HepG2 (cell line): Measurements from ENCODE around the gene MCF2L. TPM values are rescaled to one million over a fixed set of nuclear protein-coding genes. Genes with fewer than 3 reads are reported as not detected.

Experiments used
- CREBL2 ChIP-seq: sonication (generic); formaldehyde crosslinking; IDR thresholded peaks from 2 replicates; pipeline ENCODE4 v1.8.1; 2023; ENCODE audit warnings: missing genetic modification reagents, mild to moderate bottlenecking, borderline replicate concordance
- IKZF1 ChIP-seq: fragments of 450-650 bp; IDR thresholded peaks from 2 replicates; pipeline ENCODE4 v1.7.1; 2016
- JDP2 ChIP-seq: sonication (generic); formaldehyde crosslinking; IDR thresholded peaks from 2 replicates; pipeline ENCODE4 v1.8.1; 2022; ENCODE audit warnings: missing genetic modification reagents, borderline replicate concordance
- KDM1A ChIP-seq: IDR thresholded peaks from 2 replicates; pipeline ENCODE4 v1.6.1; 2016; ENCODE audit warnings: missing compliant biosample characterization
- KDM5B ChIP-seq: sonication (generic); formaldehyde crosslinking; IDR thresholded peaks from 2 replicates; pipeline ENCODE4 v1.4.0; 2020; ENCODE audit warnings: missing genetic modification reagents, mild to moderate bottlenecking, borderline replicate concordance
- KLF6 ChIP-seq: IDR thresholded peaks from 2 replicates; pipeline ENCODE4 v1.8.0; 2016; ENCODE audit warnings: missing biosample characterization, missing genetic modification reagents
- MNT ChIP-seq: fragments of 450-650 bp; IDR thresholded peaks from 2 replicates; pipeline ENCODE4 v1.6.1; 2016
- MXI1 ChIP-seq: IDR thresholded peaks from 3 replicates; pipeline ENCODE4 v1.6.1; 2012; ENCODE audit warnings: low read depth, low read length, inconsistent platforms, borderline replicate concordance
- NCOR1 ChIP-seq: fragments of 200-600 bp; sonication (generic); IDR thresholded peaks from 2 replicates; pipeline ENCODE4 v1.7.0; 2017; ENCODE audit warnings: antibody characterized with exemption, low read length, borderline replicate concordance
- NKX3-1 ChIP-seq: sonication (generic); formaldehyde crosslinking; IDR thresholded peaks from 2 replicates; pipeline ENCODE4 v1.5.0; 2020; ENCODE audit warnings: missing genetic modification reagents
- NR3C1 ChIP-seq: sonication (generic); formaldehyde crosslinking; IDR thresholded peaks from 2 replicates; pipeline ENCODE4 v1.4.0; 2020; ENCODE audit warnings: missing genetic modification reagents
- RARA ChIP-seq: IDR thresholded peaks from 2 replicates; pipeline ENCODE4 v1.6.1; 2016; ENCODE audit warnings: missing genetic modification reagents, missing compliant biosample characterization
- RBM39 ChIP-seq: fragments of 200-400 bp; formaldehyde crosslinking; IDR thresholded peaks from one replicate; pipeline ENCODE4 v1.6.1; 2018; ENCODE audit warnings: antibody characterized with exemption, mild to moderate bottlenecking, low read depth, low read length; ENCODE audit not compliant: poor library complexity, severe bottlenecking
- SAP130 ChIP-seq: IDR thresholded peaks from 2 replicates; pipeline ENCODE4 v1.6.1; 2016; ENCODE audit warnings: low read depth
- TARDBP ChIP-seq: sonication (generic); formaldehyde crosslinking; IDR thresholded peaks from 2 replicates; pipeline ENCODE4 v1.8.0; 2022; ENCODE audit warnings: mild to moderate bottlenecking, missing genetic modification reagents
- YY1 ChIP-seq: IDR thresholded peaks from 2 replicates; pipeline ENCODE4 v1.6.1; 2011; ENCODE audit warnings: low read length, low read depth, moderate library complexity, mild to moderate bottlenecking; ENCODE audit not compliant: insufficient read depth, insufficient replicate concordance
- ZBTB21 ChIP-seq: sonication (generic); formaldehyde crosslinking; IDR thresholded peaks from 2 replicates; pipeline ENCODE4 v1.4.0; 2020; ENCODE audit warnings: missing genetic modification reagents
- ZBTB26 ChIP-seq: IDR thresholded peaks from 2 replicates; pipeline ENCODE4 v1.6.1; 2016; ENCODE audit warnings: missing compliant biosample characterization, missing genetic modification reagents, borderline replicate concordance
- ZBTB3 ChIP-seq: sonication (generic); formaldehyde crosslinking; IDR thresholded peaks from 2 replicates; pipeline ENCODE4 v1.4.0; 2020; ENCODE audit warnings: low read depth, mild to moderate bottlenecking, moderate library complexity, missing genetic modification reagents, borderline replicate concordance
- ZBTB33 ChIP-seq: sonication (generic); formaldehyde crosslinking; IDR thresholded peaks from 2 replicates; pipeline ENCODE4 v1.4.0; 2020; ENCODE audit warnings: missing genetic modification reagents
- ZFX ChIP-seq: sonication (generic); formaldehyde crosslinking; IDR thresholded peaks from 2 replicates; pipeline ENCODE4 v1.4.0; 2020; ENCODE audit warnings: mild to moderate bottlenecking, low read depth, missing genetic modification reagents, moderate library complexity
- ZMYM2 ChIP-seq: sonication (generic); formaldehyde crosslinking; IDR thresholded peaks from 2 replicates; pipeline ENCODE4 v1.8.0; 2022; ENCODE audit warnings: mild to moderate bottlenecking, missing genetic modification reagents
- ZNF17 ChIP-seq: sonication (generic); formaldehyde crosslinking; IDR thresholded peaks from 2 replicates; pipeline ENCODE4 v1.5.0; 2020; ENCODE audit warnings: mild to moderate bottlenecking, missing genetic modification reagents
- ZNF383 ChIP-seq: sonication (generic); formaldehyde crosslinking; IDR thresholded peaks from 2 replicates; pipeline ENCODE4 v1.4.0; 2020; ENCODE audit warnings: missing genetic modification reagents, mild to moderate bottlenecking, borderline replicate concordance
- ZNF451 ChIP-seq: sonication (generic); formaldehyde crosslinking; IDR thresholded peaks from 2 replicates; pipeline ENCODE4 v1.5.0; 2020; ENCODE audit warnings: mild to moderate bottlenecking, missing genetic modification reagents
- ZSCAN29 ChIP-seq: sonication (generic); formaldehyde crosslinking; conservative IDR thresholded peaks from 2 replicates; pipeline ENCODE4 v1.4.0; 2020; ENCODE audit warnings: mild to moderate bottlenecking, missing genetic modification reagents
- polyA plus RNA-seq, 8 experiments: library from polyadenylated mRNA; depleted of rRNA in 3 of 8; stranded (reverse) in 7 of 8; unstranded in 1 of 8; fragments of >200 nt; fragmentation: Illumina TruSeq in 4 of 8; extraction: Trizol in 4 of 8; gene quantifications; 2 replicates each; pipeline versions ENCODE4 v1.2.1 to v1.2.3, GENCODE V29; 2011 to 2016; ENCODE audit warnings: low read depth in 4 of 8, missing spikeins in 1 of 8, mixed read lengths in 1 of 8; ENCODE audit not compliant: insufficient read depth in 1 of 8
- total RNA-seq, 5 experiments: library from RNA; depleted of rRNA; stranded (reverse); fragments of >200 nt; fragmentation: Illumina TruSeq; extraction: Trizol; gene quantifications; 2 replicates each; pipeline ENCODE4 v1.2.3, GENCODE V29; 2016; ENCODE audit warnings: low read depth in 1 of 5

MCF2L gene
- total and polyA plus RNA-seq, 2 of the 13 experiments (the other 11 are each of a cell fraction or from before 2014, with no cell fraction given) = 19.4 to 28.4 TPM

GRCh38 chr13:113123226-113124201 is 154.5 kb downstream of the MCF2L start (continued):
- no peak for TF ChIP-seq CREBL2 (CRISPR knock-in tag)
- 0 out of 2 replicates have a peak, but pooled peaks have one; percentile 49 for TF ChIP-seq KDM1A (CRISPR knock-in tag)
- no peak for TF ChIP-seq NR3C1
- TF ChIP-seq ZBTB26 (CRISPR knock-in tag) = no peak
- no peak for TF ChIP-seq MNT
- TF ChIP-seq ZNF17 (CRISPR knock-in tag) = no peak
- peak; percentile 5; the same call in 1 of the 2 replicates for TF ChIP-seq KDM5B (CRISPR knock-in tag)
- TF ChIP-seq ZMYM2 (CRISPR knock-in tag) = peak; percentile 31; the same call in 1 of the 2 replicates
- TF ChIP-seq YY1 = peak; percentile 31
- TF ChIP-seq RBM39 = peak; percentile 5
- peak; percentile 25; the same call in 1 of the 2 replicates for TF ChIP-seq TARDBP (CRISPR knock-in tag)
- peak; percentile 49; the same call in 1 of the 2 replicates for TF ChIP-seq SAP130
- TF ChIP-seq ZBTB33 = peak; percentile 73; the same call in 1 of the 2 replicates
- no peak for TF ChIP-seq ZNF383 (CRISPR knock-in tag)
- TF ChIP-seq RARA = peak; percentile 17; the same call in 1 of the 2 replicates
- peak; percentile 57 for TF ChIP-seq ZFX (CRISPR knock-in tag)
- no peak for TF ChIP-seq ZNF451 (CRISPR knock-in tag)
- no peak; the same call in 2 of the 3 replicates for TF ChIP-seq MXI1
- no peak for TF ChIP-seq NKX3-1 (CRISPR knock-in tag)
- TF ChIP-seq KLF6 (CRISPR knock-in tag) = 0 out of 2 replicates have a peak, but pooled peaks have one; percentile 1
- no peak for TF ChIP-seq JDP2 (CRISPR knock-in tag)
- no peak for TF ChIP-seq NCOR1
- TF ChIP-seq IKZF1 = no peak
- no peak for TF ChIP-seq ZBTB3
- TF ChIP-seq ZBTB21 (CRISPR knock-in tag) = no peak
- TF ChIP-seq ZSCAN29 (CRISPR knock-in tag) = 0 out of 2 replicates have a peak, but pooled peaks have one; percentile 4
